Sciatic nerve (tissue), 2 donors: ENCODE results near the gene ASIC4. TPM values are rescaled to one million over a fixed set of nuclear protein-coding genes. Genes with fewer than 3 reads are reported as not detected.
A peak's percentile ranks its signal among the peaks of the same experiment; 100 is the strongest.

Experiments
- ATAC-seq: fragments of 200-7000 bp; cut with Tn5 transposase; one replicate; pipeline ENCODE4 v1.9.1; 2020; ENCODE audit warnings: mild to moderate bottlenecking, moderate library complexity
- DNase-seq: peaks from one replicate; pipeline ENCODE4 v3.0.0-alpha.2; 2020; ENCODE audit warnings: low spot score
- intact Hi-C: fragments of 100-400 bp; cut with DNase I; formaldehyde crosslinking; loops from one replicate; pipeline ENCODE4 v1.14.2; 2022
- total RNA-seq: library from RNA; stranded (reverse); fragmentation: NEBNext Ultra II Directional; extraction: Animal tissue kit (Norgen Biotek cat#: 25700); gene quantifications from one replicate; pipeline ENCODE4 v1.2.1, GENCODE V29; 2021
- donor health status: DM: no; HTN: no; CAD: no.
- donor health status: DM: no; HTN: no; CAD: no.

ASIC4 gene
- total RNA-seq, 1 donor from 2014 or later = 0.31 TPM

GRCh38 chr2:219540784-219541504 lies 26.7 kb downstream of the ASIC4 start:
- intact Hi-C loops = loop anchor here (5.0 kb wide), 1 partner anchor 101 kb away; no protein-coding TSS in a partner anchor
- ATAC-seq = no peak
- no peak for DNase-seq

DNA sequence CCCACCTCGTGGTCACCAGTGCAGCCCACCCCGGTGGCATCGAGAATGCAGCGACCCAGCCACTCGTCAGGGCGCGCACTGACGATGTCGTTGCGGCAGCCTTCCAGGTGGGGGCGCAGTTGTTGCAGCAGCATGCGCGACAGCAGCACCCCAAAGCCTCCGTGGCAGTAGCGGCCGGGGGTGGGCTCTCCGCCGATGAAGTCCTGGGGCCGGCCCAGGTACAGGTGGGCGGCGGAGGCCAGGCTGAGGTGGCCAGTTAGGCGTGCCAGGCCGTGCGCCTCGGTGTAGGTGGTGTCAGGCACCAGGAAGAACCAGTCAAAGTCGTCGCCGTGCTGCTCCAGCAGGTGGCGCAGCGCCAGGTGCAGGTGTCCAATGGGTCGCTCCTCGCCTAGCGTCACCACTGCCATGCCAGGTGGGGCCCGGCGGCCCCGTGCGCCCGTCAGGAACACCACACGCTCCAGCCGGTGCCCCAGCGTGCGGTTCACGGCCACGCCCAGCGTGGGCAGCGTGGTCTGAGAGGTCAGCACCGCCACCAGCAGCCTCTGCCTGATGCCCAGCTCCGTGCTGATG lies 27.4 kb downstream of the ASIC4 start:
- ATAC-seq (no peak), DNase-seq (peak; percentile 87)
- intact Hi-C loops = loop anchor here (5.0 kb wide), 1 partner anchor 101 kb away; no protein-coding TSS in a partner anchor

GRCh38 chr2:219542931-219543595 lies 28.8 kb downstream of the ASIC4 start:
- no peak for DNase-seq

GRCh38 chr2:219543596-219544358 lies 29.5 kb downstream of the ASIC4 start, which contains the start of the genes CHPF and TMEM198:
CHPF (minus strand) TSS chr2:219543809; CDS start chr2:219543538, 271 bp downstream.
TMEM198 (plus strand) TSS chr2:219544028; CDS start chr2:219544728, 700 bp downstream.
- DNase-seq (peak; percentile 99), ATAC-seq (peak; percentile 98)
- intact Hi-C loops = loop anchor here (5.0 kb wide), 1 partner anchor 99 kb away; no protein-coding TSS in a partner anchor

More at GRCh38 chr2:219542931-219543595, 28.8 kb downstream of the ASIC4 start:
- intact Hi-C loops = loop anchor here (5.0 kb wide), 1 partner anchor 99 kb away; no protein-coding TSS in a partner anchor
- ATAC-seq = peak; percentile 0

DNA sequence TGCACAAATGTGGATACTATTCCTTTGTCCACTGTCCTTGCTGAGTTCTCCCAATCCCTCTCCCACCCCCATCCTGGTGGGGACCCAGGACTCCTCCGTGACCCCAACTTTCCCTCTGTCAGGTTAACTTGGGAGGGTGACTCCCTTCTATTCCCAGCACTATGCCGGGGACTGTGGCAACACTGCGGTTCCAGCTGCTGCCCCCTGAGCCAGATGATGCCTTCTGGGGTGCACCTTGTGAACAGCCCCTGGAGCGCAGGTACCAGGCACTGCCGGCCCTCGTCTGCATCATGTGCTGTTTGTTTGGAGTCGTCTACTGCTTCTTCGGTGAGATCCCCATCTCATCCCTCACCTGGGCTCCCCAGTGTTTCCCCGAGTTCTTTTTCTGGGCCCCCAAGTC lies 30.3 kb downstream of the ASIC4 start:
- no peak for DNase-seq
- ATAC-seq = no peak
- intact Hi-C loops = loop anchor here (5.0 kb wide), 1 partner anchor 98 kb away; no protein-coding TSS in a partner anchor

DNA sequence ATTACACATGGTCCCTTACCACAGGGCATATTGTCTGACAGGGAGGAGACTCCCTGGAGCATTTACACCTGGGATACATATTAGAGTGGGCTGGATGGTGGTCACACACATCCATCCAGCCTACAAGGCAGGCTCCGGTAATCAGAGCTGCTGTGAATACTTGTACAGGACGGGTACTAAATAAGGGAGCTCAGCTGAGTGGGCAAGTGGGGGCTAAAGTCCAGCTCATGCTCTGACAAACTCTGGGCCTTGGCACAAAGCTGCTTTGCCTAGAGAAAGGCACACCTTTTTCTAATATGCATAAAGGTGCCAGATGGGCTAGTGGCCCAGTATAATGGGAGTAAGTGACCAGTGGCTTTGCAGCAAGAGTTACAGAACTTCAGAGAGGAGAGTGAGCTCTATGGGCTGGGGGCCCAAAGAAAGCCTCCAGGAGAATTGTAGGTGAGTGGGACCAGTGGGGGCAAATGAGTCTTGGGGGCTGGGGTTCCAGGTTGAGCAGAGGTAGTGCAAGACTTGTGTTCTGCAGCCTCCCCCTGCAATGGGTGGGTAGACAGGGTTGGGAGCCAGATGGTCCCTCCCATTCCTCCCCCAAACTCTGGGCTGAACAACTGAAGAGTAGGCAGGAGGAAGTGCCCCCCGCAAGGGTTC lies 31.1 kb downstream of the ASIC4 start:
- DNase-seq (no peak), ATAC-seq (no peak)
- intact Hi-C loops = no loop called here

- ATAC-seq = no peak
- DNase-seq = no peak
- intact Hi-C loops = no loop called here
These were observed 31.7 kb downstream of the ASIC4 start for GRCh38 chr2:219545943-219546352.

- DNase-seq (no peak), ATAC-seq (no peak)
- intact Hi-C loops = no loop called here
These were observed 33.3 kb downstream of the ASIC4 start for GRCh38 chr2:219547621-219548020.

DNA sequence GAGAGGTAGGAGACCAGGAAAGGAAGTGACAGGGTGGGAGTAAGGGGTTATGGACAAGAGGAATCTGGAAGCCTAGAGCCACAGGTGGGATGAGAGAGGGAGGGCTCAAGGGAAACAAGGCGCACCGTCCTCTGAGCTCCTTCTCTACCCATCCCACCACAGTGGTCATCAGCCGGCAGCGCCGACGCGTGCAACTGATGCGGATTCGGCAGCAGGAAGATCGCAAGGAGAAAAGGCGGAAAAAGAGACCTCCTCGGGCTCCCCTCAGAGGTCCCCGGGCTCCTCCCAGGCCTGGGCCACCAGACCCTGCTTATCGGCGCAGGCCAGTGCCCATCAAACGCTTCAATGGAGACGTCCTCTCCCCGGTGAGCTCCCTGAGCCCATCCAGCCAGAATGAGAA lies 34.7 kb downstream of the ASIC4 start:
- intact Hi-C loops = no loop called here
- DNase-seq (no peak), ATAC-seq (no peak)

GRCh38 chr2:219549619-219550018 lies 35.3 kb downstream of the ASIC4 start:
- intact Hi-C loops = no loop called here
- no peak for DNase-seq

DNA sequence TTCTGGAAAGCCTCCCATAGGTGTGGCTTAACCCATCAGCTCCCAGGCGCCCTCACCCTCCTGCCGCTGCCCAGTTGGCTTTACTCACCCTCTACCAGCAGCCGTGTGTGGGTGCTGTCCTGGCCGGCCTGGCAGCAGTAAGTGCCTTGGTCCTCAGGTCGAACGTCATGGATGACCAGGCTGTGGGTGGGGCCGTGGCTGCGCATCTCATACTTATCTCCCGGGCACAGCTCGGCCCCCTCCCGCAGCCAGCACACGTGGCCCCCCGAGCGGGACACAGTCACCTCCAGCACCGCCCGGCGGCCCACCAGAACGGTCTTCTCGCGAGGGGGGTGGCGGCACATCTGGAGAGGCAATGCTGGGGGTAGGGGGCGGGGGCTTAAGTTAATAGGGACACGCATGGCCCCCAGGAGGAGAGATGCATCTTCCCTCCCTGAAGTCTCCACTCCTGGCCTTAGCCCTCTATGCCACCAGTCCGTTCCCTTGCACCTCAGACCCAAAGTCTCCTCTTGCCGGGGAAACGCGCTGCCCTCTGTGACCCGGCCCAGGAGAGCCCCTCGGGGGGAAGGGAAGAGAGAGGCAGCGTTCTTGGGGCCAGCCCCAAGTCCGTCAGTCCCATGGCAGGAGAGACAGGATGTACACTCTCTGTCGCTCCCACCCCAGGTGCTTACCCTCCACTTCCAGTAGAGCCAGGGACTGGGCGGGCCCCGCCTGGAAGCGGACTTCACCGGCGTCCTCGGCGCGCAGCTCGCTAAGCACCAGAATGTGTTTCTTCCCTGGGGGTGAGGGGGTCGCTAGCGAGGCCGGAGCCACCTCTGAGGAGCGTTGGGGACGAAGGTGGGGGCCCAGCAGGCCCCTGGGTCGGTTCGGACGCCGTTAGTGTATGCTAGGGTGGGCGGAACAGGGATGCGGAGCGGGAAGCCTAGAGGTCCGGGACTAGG lies 37.4 kb downstream of the ASIC4 start:
- intact Hi-C loops = no loop called here
- peak; percentile 57 for ATAC-seq

More at GRCh38 chr2:219549619-219550018, 35.3 kb downstream of the ASIC4 start:
- ATAC-seq = no peak

DNA sequence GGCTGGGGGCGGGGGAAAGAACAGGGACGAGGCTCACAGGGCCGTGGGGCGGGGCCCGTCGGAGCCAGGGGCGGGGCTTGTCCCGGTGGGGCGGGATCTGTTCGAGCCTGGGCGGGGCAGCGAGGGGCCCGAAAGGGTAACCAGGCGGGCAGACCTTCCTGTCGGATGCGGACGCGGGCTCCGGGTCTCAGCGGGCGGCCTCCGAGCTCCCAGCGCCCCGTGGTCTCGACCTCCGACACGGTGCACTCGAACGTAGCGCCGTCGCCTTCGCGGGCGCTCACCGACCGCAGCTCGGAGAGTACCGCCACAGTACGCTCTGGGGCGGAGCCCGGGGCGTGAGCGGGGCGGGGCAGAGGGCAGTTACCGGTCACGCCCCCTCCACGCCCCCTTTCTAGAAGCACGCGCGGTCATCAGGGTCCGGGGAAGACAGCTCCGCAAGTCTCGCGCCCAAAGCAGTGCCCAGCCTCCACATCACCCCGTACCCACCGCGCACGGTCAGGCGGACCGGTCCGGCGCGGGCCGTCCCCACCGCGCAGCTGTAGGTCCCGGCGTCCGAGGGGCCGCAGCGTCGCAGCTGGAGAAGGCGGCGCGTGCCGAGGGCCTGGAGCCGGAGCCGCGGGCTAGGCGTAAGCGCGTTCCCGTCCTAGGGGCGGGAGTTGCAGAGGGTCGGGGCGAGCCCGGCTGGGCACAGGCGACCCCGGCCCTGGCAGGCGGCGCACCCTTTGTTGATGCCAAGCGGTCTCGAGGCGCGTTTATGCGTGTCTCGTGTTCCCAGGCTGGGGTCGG lies 38.3 kb downstream of the ASIC4 start:
- DNase-seq (peak; percentile 94), ATAC-seq (peak; percentile 92)
- intact Hi-C loops = no loop called here

More for the DNA sequence above, 37.4 kb downstream of the ASIC4 start:
- peak; percentile 70 for DNase-seq

- ATAC-seq (no peak), DNase-seq (peak; percentile 75)
- intact Hi-C loops = no loop called here
These were observed 38.8 kb downstream of the ASIC4 start for GRCh38 chr2:219553168-219553417.

GRCh38 chr2:219553463-219553963 lies 39.2 kb downstream of the ASIC4 start:
- intact Hi-C loops = no loop called here
- ATAC-seq = no peak
- DNase-seq = peak; percentile 58

DNA sequence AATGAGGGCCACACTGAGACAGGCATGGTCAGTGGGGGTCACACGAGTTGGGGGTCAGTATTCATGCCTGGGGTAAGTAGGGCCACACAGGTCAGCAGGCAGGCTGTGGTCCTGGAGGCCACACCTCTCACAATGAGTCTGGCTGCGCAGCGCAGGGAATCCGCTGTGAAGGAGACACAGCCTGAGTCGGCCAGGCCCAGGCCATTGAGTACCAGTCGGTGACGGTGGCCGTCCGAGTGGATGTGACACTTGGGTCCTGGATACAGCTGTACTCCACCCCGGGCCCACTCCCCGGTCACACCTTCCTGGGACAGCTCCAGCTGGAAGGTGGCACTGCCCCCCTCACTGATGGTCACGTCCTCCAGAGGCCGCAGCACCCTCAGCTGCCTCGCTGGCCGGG lies 40.1 kb downstream of the ASIC4 start:
- ATAC-seq = no peak
- DNase-seq = peak; percentile 63
- intact Hi-C loops = no loop called here

DNA sequence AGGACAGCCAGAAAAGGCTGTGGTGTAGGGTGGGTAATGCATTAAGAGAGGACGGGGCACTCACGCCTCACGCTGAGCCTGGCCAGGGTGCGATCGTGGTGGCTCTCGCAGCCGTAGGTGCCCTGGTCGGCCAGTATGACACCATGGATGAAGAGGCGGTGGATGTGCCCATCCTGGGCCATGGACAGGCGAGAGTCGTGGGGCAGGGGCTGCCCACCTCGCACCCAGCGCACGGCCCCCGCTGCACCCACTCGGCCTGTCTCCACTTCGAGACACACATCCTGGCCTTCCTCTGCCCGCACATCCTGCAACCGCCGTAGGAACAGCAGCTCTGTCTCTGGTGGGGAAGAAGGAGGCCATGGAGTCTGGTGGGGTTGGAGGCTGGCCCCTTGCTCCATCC lies 41.7 kb downstream of the ASIC4 start:
- intact Hi-C loops = no loop called here

DNA sequence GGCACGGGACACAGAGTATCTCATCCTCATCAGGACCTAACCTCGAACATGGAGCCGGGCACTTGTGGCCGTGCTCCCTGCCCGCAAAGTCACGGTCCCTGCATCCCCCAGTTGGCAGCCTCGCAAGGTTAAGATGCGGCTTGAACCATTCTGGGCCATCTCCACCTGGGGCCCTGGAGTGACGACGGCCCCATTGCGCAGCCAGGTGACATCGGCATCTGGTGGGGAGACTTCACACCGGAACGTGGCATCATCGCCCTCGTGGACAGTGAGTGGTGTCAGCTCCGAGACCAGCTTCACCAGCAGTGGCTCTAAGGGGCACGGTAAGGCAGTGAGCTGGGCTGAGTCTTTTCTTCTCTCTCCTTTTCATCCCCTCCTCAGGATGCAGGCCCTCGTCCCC lies 42.1 kb downstream of the ASIC4 start:
- intact Hi-C loops = no loop called here

More for the DNA sequence above, 41.7 kb downstream of the ASIC4 start:
- no peak for ATAC-seq
- DNase-seq = no peak

More for the DNA sequence above, 42.1 kb downstream of the ASIC4 start:
- DNase-seq (no peak), ATAC-seq (no peak)
